Colonic mucosa (tissue), 4 donors: ENCODE results near the gene SLC39A8. TPM values are rescaled to one million over a fixed set of nuclear protein-coding genes. Genes with fewer than 3 reads are reported as not detected.

Source experiments
- DNase-seq: peaks from one replicate; pipeline ENCODE4 v3.0.0-alpha.2; 2020
- H3K27ac ChIP-seq: fragments of 200-600 bp; one replicate; pipeline ENCODE4 v1.8.0; 2021
- H3K27me3 ChIP-seq: fragments of 200-600 bp; one replicate; pipeline ENCODE4 v1.8.0; 2021
- H3K36me3 ChIP-seq: fragments of 200-600 bp; one replicate; pipeline ENCODE4 v1.8.0; 2021
- H3K4me1 ChIP-seq: fragments of 200-600 bp; one replicate; pipeline ENCODE4 v1.8.0; 2021; ENCODE audit warnings: mild to moderate bottlenecking
- H3K4me3 ChIP-seq: fragments of 200-600 bp; one replicate; pipeline ENCODE4 v1.8.0; 2021
- H3K9ac ChIP-seq, 2 donors: one replicate each; pipeline ENCODE4 v1.7.0; 2013; ENCODE audit warnings: control low read depth in 2 of 2, low read depth in 2 of 2, low read length in 2 of 2
- H3K9me3 ChIP-seq: fragments of 200-600 bp; one replicate; pipeline ENCODE4 v1.8.0; 2021
- intact Hi-C: fragments of 100-400 bp; cut with DNase I; formaldehyde crosslinking; loops from one replicate; pipeline ENCODE4 v1.14.1; 2022
- total RNA-seq, 2 donors: library from RNA; stranded (reverse); fragmentation: NEBNext Ultra II Directional in 1 of 2; extraction: Animal tissue kit (Norgen Biotek cat#: 25700) in 1 of 2; gene quantifications; one replicate each; pipeline ENCODE4 v1.2.1, GENCODE V29; 2021
- TF ChIP-seq, protein P1 (sequence below): fragments of 200-600 bp; IDR thresholded peaks from one replicate; pipeline ENCODE4 v1.8.0; 2022; ENCODE audit warnings: antibody characterized with exemption, mild to moderate bottlenecking
- donor health status: healthy.
- donor health status: DM: no; HTN: no; CAD: no.
- donor health status: DM: no; HTN: no; CAD: no.

SLC39A8 gene
- total RNA-seq, 2 donors from 2014 or later, result 75.4 to 104 TPM

- Histone ChIP-seq H3K9ac (no peak overlapping the region), H3K4me3 (no peak overlapping the region), H3K4me1 (no peaks in the 10 kb centered on the region), H3K36me3 (no peaks in the 10 kb centered on the region), H3K27me3 (no peaks in the 10 kb centered on the region), H3K9me3 (no peaks in the 10 kb centered on the region), H3K27ac (no peak overlapping the region)
- no peak for DNase-seq
- TF ChIP-seq, protein P1, sequence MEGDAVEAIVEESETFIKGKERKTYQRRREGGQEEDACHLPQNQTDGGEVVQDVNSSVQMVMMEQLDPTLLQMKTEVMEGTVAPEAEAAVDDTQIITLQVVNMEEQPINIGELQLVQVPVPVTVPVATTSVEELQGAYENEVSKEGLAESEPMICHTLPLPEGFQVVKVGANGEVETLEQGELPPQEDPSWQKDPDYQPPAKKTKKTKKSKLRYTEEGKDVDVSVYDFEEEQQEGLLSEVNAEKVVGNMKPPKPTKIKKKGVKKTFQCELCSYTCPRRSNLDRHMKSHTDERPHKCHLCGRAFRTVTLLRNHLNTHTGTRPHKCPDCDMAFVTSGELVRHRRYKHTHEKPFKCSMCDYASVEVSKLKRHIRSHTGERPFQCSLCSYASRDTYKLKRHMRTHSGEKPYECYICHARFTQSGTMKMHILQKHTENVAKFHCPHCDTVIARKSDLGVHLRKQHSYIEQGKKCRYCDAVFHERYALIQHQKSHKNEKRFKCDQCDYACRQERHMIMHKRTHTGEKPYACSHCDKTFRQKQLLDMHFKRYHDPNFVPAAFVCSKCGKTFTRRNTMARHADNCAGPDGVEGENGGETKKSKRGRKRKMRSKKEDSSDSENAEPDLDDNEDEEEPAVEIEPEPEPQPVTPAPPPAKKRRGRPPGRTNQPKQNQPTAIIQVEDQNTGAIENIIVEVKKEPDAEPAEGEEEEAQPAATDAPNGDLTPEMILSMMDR, result no peak
- intact Hi-C loops, result no loop called here
Measured at GRCh38 chr4:102326951-102327350, 18.3 kb downstream of the SLC39A8 start.

- intact Hi-C loops, result no loop called here
- Histone ChIP-seq H3K36me3 (no peaks in the 10 kb centered on the region), H3K9ac (no peak overlapping the region), H3K4me1 (peaks cover under 1% of the 10 kb centered on the region), H3K27ac (no peak overlapping the region), H3K4me3 (no peak overlapping the region), H3K27me3 (no peaks in the 10 kb centered on the region), H3K9me3 (no peaks in the 10 kb centered on the region)
- DNase-seq, result no peak
- TF ChIP-seq, protein P1, result no peak
Measured at GRCh38 chr4:102324730-102325129, 20.6 kb downstream of the SLC39A8 start.

- intact Hi-C loops, result no loop called here
- Histone ChIP-seq H3K4me3 (no peak overlapping the region), H3K4me1 (peaks cover 7% of the 10 kb centered on the region), H3K27me3 (no peaks in the 10 kb centered on the region), H3K36me3 (no peaks in the 10 kb centered on the region), H3K9me3 (no peaks in the 10 kb centered on the region), H3K9ac (no peak overlapping the region), H3K27ac (no peak overlapping the region)
- TF ChIP-seq, protein P1, result no peak
- DNase-seq, result no peak
Measured at GRCh38 chr4:102322736-102323135, 22.5 kb downstream of the SLC39A8 start.

- Histone ChIP-seq H3K9ac (no peak overlapping the region), H3K27me3 (no peaks in the 10 kb centered on the region), H3K4me3 (no peak overlapping the region), H3K27ac (no peak overlapping the region), H3K9me3 (no peaks in the 10 kb centered on the region), H3K4me1 (peaks cover 7% of the 10 kb centered on the region), H3K36me3 (no peaks in the 10 kb centered on the region)
- intact Hi-C loops, result no loop called here
- DNase-seq, result no peak
- TF ChIP-seq, protein P1, result no peak
Measured at GRCh38 chr4:102321260-102321995, 23.9 kb downstream of the SLC39A8 start.

GRCh38 chr4:102319594-102319993 is 25.7 kb downstream of the SLC39A8 start:
- DNase-seq, result no peak
- H3K4me1 ChIP-seq, result peaks cover 7% of the 10 kb centered on the region
- no peak overlapping the region for H3K27ac ChIP-seq
- no peak overlapping the region for H3K4me3 ChIP-seq
- no peaks in the 10 kb centered on the region for H3K9me3 ChIP-seq
- intact Hi-C loops, result no loop called here
- TF ChIP-seq, protein P1, result no peak
- no peaks in the 10 kb centered on the region for H3K27me3 ChIP-seq
- H3K9ac ChIP-seq, result no peak overlapping the region
- no peaks in the 10 kb centered on the region for H3K36me3 ChIP-seq
